Endometrium (tissue), 2 donors: ENCODE results near the gene IL34.

ENCODE experiments used
- FAIRE-seq: peaks from 2 replicates; lab custom pipeline; 2012; peaks lifted over from hg19 to GRCh38; lab: Jason Lieb, UNC
- donor health status: control.
- donor health status: control.

Gene IL34

DNA sequence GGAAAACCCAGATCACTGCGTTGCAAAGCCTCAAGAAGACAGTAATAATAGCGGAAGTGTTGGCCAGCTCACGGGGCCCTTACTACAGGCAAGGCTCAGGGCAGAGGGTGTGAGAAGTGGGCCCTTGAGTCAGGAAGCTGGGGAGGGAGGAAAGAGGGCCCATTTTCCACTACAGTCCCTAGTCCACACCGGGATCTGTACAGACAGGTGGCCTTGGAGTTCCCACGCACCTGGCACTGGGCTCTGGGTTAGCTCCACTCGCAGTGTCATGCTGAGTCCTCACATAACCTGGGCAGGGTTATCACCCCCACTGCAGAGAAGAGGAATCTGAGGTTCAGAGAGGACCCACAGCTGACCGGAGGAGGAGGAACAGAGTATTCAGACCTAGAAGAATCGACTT lies 56.3 kb downstream of the IL34 start:
- no peak for FAIRE-seq

- FAIRE-seq: peak; percentile 4
Measured at GRCh38 chr16:70703041-70703834, 56.9 kb downstream of the IL34 start.

GRCh38 chr16:70703835-70704381 lies 57.5 kb downstream of the IL34 start:
- no peak for FAIRE-seq

DNA sequence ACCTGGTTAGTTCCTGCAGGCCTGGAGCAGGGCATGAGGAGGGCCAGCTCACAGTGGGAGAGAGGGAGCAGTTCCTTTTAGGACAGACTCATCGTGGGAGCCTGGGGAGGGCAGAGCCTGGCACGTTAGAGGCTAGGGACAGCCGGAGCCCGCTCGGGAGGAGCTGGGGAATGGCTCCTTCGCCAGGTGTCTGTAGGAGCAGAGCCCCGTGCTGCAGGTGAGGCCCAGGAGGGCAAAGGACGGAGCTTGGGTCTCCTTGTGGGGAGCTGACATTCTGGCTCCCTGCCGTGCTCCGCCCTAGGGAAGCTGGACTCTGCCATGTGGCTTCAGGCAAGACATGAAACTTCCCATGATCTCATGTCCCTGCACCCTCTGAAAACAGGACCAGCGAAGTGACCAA lies 58.2 kb downstream of the IL34 start:
- no peak for FAIRE-seq

DNA sequence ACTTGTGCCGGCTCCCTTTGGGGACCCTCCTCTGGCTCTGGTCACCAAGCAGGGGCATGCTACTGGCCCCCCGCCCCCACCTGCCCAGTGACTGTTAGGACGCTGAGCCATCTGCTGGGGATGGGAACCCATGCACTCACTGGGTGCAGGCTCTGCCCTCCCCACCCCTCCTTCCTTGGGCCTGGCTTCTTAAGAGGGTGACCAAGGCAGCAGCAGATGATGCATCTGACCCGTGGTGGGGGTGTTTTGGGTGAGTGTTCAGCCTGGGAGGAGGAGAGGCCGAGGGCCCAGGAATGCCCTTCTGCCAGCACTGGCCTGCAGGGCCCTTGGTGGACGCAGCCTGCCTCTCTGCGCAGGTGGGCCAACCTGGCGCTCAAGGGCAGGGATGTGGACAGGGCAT lies 58.7 kb downstream of the IL34 start:
- FAIRE-seq: no peak

GRCh38 chr16:70706948-70707465 lies 60.6 kb downstream of the IL34 start:
- peak; percentile 91 for FAIRE-seq

GRCh38 chr16:70708366-70709246 lies 62.2 kb downstream of the IL34 start:
- FAIRE-seq: no peak

- no peak for FAIRE-seq
Measured at GRCh38 chr16:70709457-70709856, 63.1 kb downstream of the IL34 start.

- FAIRE-seq: no peak
Measured at GRCh38 chr16:70709942-70710341, 63.6 kb downstream of the IL34 start.
